Measurements from ENCODE around the gene MICALL1.
A peak's percentile ranks its signal among the peaks of the same experiment; 100 is the strongest.

Gene MICALL1, protein sequence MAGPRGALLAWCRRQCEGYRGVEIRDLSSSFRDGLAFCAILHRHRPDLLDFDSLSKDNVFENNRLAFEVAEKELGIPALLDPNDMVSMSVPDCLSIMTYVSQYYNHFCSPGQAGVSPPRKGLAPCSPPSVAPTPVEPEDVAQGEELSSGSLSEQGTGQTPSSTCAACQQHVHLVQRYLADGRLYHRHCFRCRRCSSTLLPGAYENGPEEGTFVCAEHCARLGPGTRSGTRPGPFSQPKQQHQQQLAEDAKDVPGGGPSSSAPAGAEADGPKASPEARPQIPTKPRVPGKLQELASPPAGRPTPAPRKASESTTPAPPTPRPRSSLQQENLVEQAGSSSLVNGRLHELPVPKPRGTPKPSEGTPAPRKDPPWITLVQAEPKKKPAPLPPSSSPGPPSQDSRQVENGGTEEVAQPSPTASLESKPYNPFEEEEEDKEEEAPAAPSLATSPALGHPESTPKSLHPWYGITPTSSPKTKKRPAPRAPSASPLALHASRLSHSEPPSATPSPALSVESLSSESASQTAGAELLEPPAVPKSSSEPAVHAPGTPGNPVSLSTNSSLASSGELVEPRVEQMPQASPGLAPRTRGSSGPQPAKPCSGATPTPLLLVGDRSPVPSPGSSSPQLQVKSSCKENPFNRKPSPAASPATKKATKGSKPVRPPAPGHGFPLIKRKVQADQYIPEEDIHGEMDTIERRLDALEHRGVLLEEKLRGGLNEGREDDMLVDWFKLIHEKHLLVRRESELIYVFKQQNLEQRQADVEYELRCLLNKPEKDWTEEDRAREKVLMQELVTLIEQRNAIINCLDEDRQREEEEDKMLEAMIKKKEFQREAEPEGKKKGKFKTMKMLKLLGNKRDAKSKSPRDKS

DNA sequence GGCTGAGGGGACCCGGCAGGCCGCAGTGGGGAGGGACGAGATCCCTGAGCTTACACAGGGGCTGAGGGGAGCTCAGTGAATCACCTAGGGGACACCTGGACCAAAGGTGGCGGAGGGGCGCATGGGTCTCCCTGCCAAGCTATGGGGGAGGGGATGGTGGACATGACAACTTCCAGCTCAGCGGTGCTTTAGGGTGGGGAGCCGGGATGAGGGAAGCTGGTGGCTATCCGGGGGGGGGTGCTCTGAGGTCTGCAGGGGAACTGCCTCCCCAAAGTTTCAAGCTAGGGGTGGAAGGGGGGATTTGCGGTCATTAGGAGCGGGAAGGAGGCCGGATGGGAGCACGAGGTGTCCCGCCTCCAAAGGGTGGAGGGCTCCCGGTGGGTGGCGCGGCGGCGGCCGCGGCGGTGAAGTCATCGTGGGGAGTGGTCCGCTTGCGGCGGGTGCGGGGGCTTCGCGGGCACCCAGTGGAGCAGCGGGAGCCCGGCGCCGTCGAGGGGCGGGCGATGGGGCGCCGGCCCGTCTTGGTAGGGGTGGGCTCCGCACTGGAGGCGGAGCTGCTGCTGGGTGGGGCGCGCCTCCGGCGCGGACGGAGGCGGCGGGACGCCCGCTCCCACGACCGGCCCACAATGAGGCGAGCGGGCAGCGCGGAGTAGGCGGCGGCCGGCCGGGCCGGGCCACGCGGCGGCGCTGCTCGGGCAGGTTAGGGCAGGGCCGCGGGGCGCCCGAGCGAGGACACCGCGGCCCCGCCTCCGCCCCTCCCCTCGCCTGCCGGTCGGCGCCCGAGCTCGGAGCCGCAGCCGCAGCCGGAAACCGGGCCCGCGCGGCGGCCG lies at the start of gene MICALL1:
MICALL1 (plus strand) TSS at position 764 of the 830 bp plus-strand sequence. CDS start 126 bp downstream, outside the sequence.
- DNase-seq, result peak; percentile 69

DNA sequence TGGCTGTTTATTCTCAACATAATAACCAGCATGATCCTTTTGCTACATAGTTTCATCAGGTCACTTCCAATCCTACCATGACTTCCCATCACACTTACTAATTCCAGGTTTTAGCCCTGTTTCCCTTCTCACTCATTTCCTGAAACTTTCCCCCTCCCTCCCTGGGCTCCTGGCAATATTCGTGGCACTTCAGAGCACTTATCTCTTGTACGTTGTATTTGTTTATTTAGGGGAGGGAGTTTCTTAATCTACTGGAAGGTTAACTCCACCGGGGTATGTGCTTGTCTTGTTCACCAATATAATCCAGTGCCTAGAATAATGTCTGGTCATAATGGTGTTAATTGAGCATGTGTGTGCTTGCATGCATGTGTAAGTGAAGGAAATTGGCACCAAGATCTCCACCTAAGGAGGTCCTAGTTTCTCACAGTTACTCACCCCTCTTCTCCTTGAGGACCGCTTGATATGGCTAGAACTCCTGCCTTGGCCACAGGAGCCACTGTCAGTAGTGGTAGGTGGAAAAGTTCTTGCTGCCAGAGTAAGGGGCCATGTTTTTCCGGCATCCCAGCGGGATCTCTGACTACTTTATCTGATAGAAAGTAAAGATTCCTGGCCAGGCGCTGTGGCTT lies 45.2 kb upstream of the MICALL1 start:
- no peak for DNase-seq

DNA sequence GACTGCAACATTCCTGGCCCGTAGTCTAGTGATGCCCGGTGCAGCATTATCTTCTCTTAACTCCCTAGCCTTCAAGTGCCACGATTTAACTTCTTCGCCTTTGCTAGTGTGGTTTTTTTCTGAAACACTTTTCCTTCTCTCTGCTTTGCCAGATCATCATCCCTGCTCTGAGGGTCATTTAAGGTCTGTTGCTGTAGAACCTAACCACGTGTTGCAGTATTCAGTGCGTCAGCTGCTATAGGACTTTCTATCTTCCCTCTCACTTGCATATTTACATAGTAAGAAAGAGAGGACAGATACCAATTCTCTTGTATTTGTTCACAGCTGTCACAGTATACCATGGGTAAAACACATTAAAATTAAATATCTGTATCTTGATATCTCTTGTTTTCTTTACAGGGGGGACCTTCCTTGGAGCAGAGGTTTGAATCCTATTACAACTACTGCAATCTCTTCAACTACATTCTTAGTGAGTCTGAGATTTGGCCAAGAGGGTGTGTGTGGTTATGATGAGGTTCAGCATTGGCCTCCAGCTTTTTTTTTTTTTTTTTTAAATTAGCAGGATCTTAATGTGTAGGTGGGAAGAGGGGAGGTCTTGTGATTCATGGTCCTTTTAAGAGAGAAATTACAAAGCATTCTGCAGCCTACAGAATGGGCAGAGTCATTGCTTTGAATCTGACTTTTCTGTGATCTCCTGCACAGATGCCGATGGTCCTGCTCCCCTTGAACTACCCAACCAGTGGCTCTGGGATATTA lies 43.3 kb upstream of the MICALL1 start:
- no peak for DNase-seq

DNA sequence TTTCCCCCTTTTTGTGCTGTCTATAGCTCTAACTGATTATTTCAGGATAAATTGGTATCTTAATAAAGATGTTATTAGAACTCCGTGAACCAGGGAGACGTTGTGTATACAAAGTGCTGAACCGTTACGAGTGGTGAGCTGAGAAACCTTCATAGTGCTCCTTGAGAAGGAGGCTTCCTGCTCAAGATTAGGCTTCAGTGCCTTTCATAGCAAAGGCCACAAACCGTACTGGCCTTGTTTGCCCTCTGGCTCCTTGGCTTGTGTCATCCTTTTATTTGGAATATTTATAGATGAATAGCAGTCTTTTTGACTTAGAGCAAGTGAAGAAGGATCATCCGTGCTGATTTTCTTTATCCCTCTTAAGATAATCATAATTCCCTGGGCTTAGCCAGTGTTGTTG lies 40.6 kb upstream of the MICALL1 start:
- no peak for DNase-seq

DNA sequence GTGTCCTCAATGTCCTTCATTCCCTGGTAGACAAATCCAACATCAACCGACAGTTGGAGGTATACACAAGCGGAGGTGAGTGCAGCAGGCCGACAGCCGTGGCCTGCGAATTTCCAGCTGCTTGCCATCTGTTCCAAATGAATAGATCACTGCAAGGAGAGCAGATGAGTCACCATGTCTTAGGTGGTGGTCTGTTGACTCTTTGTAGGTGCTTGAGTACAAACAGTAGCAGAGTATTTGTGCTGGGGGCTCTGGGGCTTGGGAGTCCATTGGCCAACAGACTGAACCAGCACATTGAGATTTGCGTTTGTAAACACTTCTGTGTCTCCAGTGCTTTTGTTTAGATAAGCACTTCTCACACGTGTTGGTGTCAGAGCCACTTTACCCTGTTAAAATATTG lies 35.8 kb upstream of the MICALL1 start:
- no peak for DNase-seq

DNA sequence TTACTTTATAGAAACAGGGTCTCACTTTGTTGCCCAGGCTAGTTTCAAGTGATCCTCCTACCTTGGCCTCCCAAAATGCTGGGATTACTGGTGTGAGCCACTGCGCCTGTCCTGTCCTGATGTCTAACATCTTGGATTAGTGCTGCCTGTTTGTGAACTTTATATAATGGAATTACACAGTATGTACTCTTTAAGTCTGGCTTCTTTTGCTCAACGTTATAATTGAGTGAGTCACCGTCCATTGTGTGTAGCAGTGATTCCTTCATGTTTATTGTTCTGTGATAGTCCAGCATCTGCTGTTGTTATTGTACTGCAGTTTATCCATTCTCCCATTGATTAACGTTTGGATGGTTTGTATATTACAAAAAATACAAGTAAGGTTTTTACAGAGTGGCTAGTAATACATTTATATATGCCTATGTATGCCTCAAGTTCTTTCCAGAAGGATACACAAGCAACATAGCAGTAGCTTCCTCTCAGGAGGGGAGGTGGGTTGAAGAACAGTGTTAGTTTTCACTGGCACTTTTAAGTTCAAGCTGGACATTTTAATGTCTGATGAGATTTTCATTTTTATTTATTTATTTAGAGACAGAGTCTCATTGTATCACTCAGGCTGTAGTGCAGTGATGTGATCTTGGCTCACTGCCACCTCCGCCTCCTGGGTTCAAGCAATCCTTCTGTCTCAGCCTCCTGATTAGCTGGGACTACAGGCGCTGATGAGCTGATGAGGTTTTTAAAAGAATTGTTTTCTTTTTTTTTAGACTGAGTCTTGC lies 25.2 kb upstream of the MICALL1 start:
- DNase-seq, result no peak

DNA sequence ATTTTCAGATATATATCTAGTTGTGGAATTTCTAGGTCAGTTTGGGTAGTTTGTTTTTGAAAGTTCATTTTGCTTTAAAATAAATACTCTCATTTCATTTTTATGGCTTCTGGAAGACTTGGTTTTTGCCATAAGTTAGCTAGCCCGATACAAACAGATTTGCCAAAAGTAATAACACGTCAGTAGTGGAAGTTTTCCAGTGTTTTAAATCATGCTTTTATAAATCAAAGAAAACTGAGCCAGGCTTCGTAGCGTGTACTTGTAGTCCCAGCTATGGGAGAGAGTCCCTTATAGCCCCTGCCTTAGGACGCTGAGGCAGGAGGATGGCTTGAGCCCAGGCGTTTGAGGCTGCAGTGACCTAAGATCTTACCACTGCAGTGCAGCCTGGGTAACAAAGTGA lies 21.7 kb upstream of the MICALL1 start:
- DNase-seq, result no peak

DNA sequence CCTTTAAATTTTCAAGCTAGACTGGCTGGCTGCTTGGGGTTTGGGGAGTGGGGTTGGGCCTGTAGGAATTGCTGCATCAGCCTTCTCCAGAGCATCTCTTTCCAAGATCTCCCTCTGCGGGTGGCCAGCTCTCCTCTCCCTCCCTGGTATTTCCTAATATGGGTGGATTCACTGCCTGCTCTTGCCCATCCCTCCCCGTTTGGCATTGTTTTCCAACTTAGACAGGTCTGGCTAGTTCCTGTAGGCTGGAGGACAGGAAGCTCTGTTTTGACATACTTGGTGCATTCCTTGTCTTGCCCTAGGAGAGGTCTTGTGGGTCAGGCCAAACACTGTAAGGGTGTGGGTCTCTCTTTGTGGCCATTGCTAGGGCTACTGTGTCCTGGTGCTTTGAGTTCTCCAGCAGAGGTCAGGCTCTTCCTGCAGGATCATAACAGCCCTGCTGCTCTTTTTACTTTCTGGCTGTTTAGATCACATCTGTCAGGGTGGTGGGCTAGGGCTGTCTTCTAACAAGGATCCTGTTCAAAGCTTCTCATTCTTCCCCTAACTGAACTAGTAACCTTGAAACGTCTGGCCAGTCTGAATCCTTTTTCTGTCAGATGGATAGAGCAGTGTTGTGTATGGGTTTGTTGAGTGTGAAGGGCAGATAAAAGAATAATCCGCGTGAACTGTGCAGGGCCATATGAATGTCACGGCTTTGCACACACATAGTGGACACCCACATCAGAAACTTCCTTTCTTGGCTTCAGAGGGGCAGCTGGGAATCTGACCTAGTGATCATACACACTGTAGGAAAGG lies 18.3 kb upstream of the MICALL1 start:
- DNase-seq, result no peak

DNA sequence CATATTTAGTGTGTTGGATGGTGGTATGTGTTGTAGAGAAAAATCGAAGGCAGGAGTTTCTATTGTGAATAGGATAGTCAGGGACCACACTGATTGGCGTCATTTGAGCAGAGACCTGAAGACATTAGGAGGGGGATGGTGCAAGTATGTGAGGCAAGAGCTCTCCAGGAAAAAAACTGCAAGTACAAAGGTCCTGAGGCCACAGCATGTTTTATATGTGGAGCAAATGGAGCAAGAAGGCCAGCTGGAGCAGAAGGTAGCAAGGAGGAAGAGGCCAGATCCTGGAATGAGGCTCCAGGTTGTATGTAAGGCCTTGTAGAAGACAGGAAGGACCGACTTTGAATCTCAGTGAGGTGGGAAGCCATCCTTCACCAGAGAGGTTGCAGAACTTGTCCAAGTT lies 14.2 kb upstream of the MICALL1 start:
- DNase-seq, result no peak

DNA sequence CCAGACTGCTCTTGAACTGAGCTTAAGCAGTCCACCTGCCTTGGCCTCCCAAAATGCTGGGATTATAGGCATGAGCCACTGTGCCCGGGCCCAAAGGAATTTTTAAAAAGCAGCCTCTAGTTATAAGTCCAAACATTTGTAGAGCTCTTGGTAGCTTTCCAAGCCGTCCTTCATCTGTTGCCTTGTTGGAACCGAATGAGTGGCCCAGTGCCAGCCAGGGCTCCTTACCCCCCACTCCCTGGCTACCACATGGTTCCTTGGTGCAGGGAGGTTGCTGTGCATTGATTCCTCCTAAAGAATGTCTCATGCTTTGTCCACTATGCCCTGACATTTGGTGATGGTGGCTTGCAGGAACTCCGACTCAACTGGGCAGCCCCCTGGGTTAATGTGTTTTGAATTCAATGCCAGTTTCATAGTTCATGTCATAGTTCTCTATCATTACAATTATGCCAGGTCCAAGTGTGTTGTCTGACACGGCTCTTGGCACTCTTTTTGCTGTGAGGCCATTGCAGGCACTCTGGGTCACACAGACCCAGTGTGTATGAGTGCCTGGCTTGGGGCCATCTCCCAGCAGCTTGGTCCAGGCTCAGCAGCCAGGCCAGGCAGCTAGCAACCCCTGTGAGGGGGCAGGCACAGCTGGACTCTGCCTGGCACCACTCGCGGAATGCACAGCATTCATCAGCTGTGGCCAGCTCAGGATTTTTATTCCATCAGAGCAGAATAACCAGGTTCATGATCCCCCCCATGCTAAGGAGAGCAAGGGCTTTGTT lies 13.3 kb upstream of the MICALL1 start:
- no peak for DNase-seq

DNA sequence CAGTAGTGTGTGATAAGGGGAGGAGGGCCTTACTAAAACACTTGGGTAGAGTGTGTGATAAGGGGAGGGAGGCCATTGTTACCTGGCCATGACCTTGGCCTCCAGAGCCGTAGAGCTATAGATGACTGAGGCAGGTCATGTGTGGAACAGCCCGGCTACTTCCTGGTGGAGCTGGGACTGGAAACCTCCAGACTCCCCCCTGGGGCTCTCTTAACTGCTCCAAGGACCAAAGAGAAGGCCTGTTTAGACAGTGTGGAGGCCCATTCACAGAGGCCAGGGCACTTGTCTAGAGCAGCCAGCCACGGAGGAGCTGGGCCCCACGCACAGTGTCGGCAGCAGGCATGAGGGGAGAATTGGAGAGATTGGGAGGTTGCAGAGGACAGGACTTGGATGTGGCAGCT lies 12.5 kb upstream of the MICALL1 start:
- DNase-seq, result no peak

DNA sequence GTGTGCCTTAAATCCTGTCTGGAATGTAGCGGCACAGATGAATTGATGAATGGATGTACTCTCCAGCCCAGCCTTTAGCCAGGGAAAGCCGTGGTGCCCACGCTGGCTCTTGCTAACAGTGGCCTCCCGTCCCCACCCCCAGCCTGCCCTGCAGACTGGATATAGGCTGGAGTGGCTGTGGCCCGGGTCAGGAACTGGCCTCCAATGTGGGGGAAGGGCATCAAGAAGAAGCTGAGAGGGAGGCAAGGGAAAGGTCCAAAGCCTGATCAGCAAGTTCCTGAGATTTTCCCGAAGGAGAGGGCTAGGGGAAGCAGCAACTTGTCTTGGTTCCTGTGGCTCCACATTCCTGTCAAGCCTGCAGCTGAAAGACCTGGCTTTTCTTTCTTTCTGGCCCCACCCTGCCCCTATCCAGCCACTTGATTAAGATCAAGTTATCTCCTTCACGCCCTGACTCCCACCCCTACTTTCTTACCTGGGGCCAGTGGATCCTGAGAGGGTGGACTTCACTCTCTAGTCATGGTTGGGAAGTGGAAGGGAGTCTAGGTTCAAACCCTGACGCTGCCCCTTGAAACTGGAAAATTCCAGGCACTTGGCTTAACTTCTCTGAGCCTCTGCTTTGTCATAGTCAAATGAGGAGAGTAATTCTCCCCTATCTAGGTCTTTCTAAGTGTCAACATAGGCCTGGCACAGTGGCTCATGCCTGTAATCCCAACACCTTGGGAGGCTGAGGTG lies 11.0 kb upstream of the MICALL1 start:
- DNase-seq, result no peak

DNA sequence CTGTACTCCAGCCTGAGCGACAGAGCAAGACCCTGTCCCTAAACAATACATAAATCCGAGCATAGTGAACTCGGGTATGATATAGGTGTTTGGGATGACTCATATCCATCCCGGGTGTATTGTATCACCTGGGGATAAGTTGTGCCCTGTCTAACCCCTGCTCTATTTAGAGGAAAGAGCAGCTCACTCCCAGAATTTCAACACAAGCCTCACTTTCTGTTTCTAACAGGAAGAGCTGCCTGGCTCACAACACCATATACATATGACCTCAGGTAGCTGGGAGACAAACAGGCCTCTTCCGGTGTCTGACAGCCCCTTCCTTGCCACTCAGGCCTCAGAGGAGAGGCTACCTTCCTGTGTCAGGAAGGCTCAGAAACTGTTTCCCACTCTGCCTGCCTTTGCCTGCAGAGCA lies 9.9 kb upstream of the MICALL1 start:
- DNase-seq, result peak; percentile 62

DNA sequence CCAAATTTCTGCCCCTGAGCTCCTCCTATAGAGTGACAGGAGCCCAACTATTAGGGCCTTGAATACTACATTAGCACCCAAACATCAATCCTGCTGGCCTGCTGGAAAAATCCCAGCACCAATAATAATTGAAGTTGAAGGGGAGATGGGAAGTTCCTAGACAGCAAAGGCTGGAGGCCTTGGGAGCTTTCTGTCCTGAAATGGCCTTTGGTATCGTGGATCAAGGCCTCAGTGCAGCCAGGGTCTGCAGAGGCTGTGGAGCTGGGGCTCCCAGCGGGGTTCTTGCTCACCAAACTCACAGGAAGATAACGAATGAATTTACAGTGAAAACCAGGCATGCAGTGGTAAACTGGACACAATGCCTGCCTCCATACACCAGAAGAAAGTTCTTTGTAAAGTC lies 9.2 kb upstream of the MICALL1 start:
- no peak for DNase-seq

DNA sequence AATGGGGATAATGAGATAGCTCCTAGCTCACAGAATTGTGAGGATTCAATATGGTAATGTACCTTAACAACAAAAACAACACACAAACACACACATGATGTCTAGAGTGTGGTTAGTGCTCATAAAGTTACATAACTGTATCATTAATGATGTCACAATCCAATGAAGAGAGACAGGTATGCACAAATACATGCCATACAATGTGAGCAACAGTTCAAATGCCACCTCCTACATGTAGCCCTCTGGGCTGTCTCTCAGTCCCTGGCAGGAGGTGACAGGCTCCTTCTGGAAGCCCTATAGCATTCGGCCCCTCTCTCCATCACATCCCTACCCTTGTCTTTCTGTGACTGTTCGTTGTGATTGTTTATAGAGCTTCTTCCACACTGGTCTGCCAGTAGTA lies 8.3 kb upstream of the MICALL1 start:
- DNase-seq, result no peak

DNA sequence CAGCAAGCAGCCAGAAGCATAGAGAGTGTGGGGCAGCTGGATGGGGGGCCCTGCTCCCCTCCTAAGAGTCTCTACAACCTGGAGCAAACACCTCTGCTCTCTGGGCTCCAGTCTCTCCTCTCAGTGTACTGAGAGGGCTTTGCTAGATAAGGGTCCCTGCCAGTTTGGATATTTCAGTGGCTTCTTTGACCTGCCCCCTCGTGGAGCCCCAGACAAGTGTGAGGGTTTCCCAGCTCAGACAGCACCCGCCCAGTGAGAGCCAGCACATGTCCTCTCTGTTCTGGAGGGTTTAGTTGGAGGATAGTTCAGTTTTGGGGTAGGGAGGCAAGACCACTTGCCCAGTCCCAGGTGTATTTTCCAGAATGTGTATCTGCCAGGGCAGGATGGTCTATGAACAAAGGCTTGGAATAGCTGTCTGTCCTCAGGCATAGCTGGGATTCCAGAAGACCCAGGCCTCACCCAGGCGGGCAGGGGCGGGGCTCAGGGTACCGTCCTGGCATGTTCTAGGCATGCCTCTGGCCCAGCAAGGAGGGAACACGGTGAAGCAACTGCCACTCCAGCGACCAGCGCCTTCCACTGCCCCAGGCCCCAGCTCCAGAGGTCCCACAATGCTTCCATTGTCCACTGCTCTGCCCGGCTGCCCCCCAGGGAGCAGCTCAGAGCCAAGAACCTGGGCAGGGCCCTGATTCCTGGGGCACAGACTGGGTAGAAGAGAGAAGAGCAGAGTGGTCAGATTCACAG lies 7.5 kb upstream of the MICALL1 start:
- no peak for DNase-seq

DNA sequence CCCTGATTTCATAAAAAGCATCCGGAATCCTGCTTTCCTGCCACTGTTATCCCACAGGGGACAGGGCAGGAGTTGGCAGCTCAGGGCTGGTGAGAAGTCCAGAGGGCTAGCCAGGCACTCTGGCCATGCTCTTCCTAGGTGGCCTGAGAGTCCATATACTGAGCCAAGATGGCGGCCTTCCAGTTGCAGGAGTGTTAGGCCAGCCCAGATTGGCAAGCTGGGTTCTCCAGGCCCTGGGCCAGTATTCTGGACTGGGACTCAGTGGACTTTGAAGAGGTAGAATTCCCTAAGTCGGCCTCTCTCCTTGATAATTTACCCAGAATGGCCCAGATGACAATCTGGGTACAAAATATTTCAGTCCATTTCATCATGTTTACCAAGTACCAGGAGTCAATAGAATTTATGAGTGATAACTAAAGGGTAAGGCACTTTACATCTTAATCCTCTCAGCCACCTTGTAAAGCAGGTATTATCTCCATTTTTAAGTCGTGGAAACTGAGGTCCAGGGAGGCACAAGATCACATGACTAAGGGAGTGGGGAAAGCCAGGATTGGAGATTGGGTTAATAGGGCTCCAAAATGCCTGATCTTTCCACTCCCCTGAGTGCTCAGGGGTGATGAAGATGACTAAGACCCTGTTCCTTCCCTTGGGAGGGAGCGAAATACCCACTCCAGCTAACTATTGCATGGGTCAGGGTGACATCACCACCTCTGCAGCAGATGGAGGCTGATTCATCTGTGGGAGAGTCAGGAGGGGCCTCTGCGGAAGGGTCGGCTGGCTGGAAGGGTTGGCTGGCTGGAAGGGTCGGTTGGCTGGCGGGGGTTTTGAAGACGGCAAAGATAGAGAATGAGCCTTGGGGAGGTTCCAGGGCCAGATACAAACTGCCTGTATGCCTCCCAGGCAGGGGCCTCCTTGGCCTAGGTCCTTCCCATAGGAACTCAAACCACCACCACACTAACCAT lies 1.2 kb upstream of the MICALL1 start:
- DNase-seq, result no peak

All from CD4-positive, alpha-beta T cell treated with Interleukin-21 for 1 hour (primary cell).